Thoracic aorta (tissue), 2 donors: ENCODE data around the gene SPINT2. TPM values are rescaled to one million over a fixed set of nuclear protein-coding genes. Genes with fewer than 3 reads are reported as not detected.
"Not testable (repeated sequence)": the region's sequence is repeated elsewhere in the genome, so short reads cannot be mapped to it uniquely, and the experiment has no call there.

ENCODE experiments used
- ATAC-seq: fragments of 150-250 bp; one replicate; pipeline ENCODE4 v1.8.0; 2017; ENCODE audit warnings: low read depth; ENCODE audit not compliant: insufficient number of reproducible peaks, low FRiP score
- DNase-seq: peaks from one replicate; pipeline ENCODE4 v3.0.0-alpha.2; 2020; ENCODE audit warnings: low spot score
- H3K27ac ChIP-seq, 2 donors: fragments of 200-600 bp; sonication (generic); 1 replicate in 1 of 2; 2 replicates in 1 of 2; pipeline ENCODE4 v1.5.1; 2016; ENCODE audit warnings: mild to moderate bottlenecking in 2 of 2, moderate library complexity in 2 of 2
- H3K27me3 ChIP-seq: fragments of 200-600 bp; sonication (generic); replicated peaks from 2 replicates; pipeline ENCODE4 v1.6.0; 2016; ENCODE audit warnings: mild to moderate bottlenecking; ENCODE audit not compliant: insufficient read depth
- H3K36me3 ChIP-seq: fragments of 200-600 bp; sonication (generic); one replicate; pipeline ENCODE4 v1.5.1; 2016
- H3K4me1 ChIP-seq, 2 donors: fragments of 200-600 bp; sonication (generic); 1 replicate in 1 of 2; 2 replicates in 1 of 2; pipeline versions ENCODE4 v1.5.1 to v1.6.0; 2016; ENCODE audit warnings: low read depth in 2 of 2, mild to moderate bottlenecking in 1 of 2; ENCODE audit not compliant: control insufficient read depth in 1 of 2
- H3K4me3 ChIP-seq: fragments of 200-600 bp; sonication (generic); 2 replicates; pipeline ENCODE4 v1.5.1; 2016; ENCODE audit warnings: mild to moderate bottlenecking
- H3K9me3 ChIP-seq: fragments of 200-600 bp; sonication (generic); 2 replicates; pipeline ENCODE4 v1.5.1; 2016
- CTCF ChIP-seq: fragments of 200-600 bp; sonication (generic); IDR thresholded peaks from one replicate; pipeline ENCODE4 v1.5.1; 2019; ENCODE audit warnings: antibody characterized with exemption
- total RNA-seq, 2 donors: library from RNA; depleted of rRNA; stranded (reverse); fragments of >200 nt; gene quantifications; one replicate each; pipeline versions ENCODE4 v1.1.0 to v1.2.3, GENCODE V29; 2016

The SPINT2 gene
- total RNA-seq, 2 donors from 2014 or later = 218 to 480 TPM

- peaks cover 12 to 18% of the 10 kb centered on the region in 2 donors for H3K4me1 ChIP-seq
- H3K36me3 ChIP-seq = no peaks in the 10 kb centered on the region
- ATAC-seq = no peak
- no peak for TF ChIP-seq CTCF
- H3K4me3 ChIP-seq = no peak overlapping the region
- H3K27ac ChIP-seq = no peak overlapping the region
- no peaks in the 10 kb centered on the region for H3K9me3 ChIP-seq
- H3K27me3 ChIP-seq = peaks cover 17% of the 10 kb centered on the region
- DNase-seq = no peak
These were observed 36.9 kb upstream of the SPINT2 start for GRCh38 chr19:38227287-38228004.

GRCh38 chr19:38228005-38228377 is 36.4 kb upstream of the SPINT2 start:
- H3K27ac ChIP-seq = no peak overlapping the region
- DNase-seq = no peak
- H3K4me3 ChIP-seq = no peak overlapping the region
- H3K4me1 ChIP-seq = peaks cover 12 to 18% of the 10 kb centered on the region in 2 donors
- H3K27me3 ChIP-seq = peaks cover 14% of the 10 kb centered on the region
- H3K36me3 ChIP-seq = no peaks in the 10 kb centered on the region
- TF ChIP-seq CTCF = no peak
- H3K9me3 ChIP-seq = no peaks in the 10 kb centered on the region
- no peak for ATAC-seq

- ATAC-seq (no peak), DNase-seq (no peak)
- Histone ChIP-seq H3K27me3 (peaks cover 9% of the 10 kb centered on the region), H3K27ac (no peak overlapping the region), H3K9me3 (no peaks in the 10 kb centered on the region), H3K4me1 (peaks cover 12 to 16% of the 10 kb centered on the region in 2 donors), H3K4me3 (peak overlapping the region; percentile 49), H3K36me3 (no peaks in the 10 kb centered on the region)
- TF ChIP-seq CTCF = no peak
These were observed 35.6 kb upstream of the SPINT2 start for GRCh38 chr19:38228491-38229439.

GRCh38 chr19:38229585-38230073 is 34.7 kb upstream of the SPINT2 start:
- no peak overlapping the region for H3K27ac ChIP-seq
- no peak overlapping the region for H3K4me3 ChIP-seq
- peaks cover 10% of the 10 kb centered on the region in 2 donors for H3K4me1 ChIP-seq
- ATAC-seq (no peak), DNase-seq (no peak)
- no peaks in the 10 kb centered on the region for H3K36me3 ChIP-seq
- TF ChIP-seq CTCF = no peak
- H3K9me3 ChIP-seq = no peaks in the 10 kb centered on the region
- H3K27me3 ChIP-seq = peaks cover 2% of the 10 kb centered on the region

GRCh38 chr19:38230506-38231133 is 33.8 kb upstream of the SPINT2 start:
- not testable (repeated sequence) for H3K27ac ChIP-seq, ATAC-seq, H3K9me3 ChIP-seq, H3K36me3 ChIP-seq, H3K27me3 ChIP-seq, H3K4me1 ChIP-seq, H3K4me3 ChIP-seq, DNase-seq
